DMS 273 (cell line): ENCODE results near the gene INTS13.
"Not testable (repeated sequence)": the region's sequence is repeated elsewhere in the genome, so short reads cannot be mapped to it uniquely, and the experiment has no call there.

Source experiments
- DNase-seq: peaks from one replicate; lab custom pipeline; 2025; ENCODE audit not compliant: unreplicated experiment; lab: John Stamatoyannopoulos, UW

INTS13 gene

GRCh38 chr12:26936559-26937442, 980 bp downstream of the INTS13 start:
- DNase-seq, result peak; percentile 19

GRCh38 chr12:26935636-26936378, 2.0 kb downstream of the INTS13 start:
- DNase-seq, result no peak

GRCh38 chr12:26929590-26929989, 8.2 kb downstream of the INTS13 start:
- no peak for DNase-seq

- DNase-seq, result no peak
Observed at GRCh38 chr12:26928661-26929060, 9.1 kb downstream of the INTS13 start.

GRCh38 chr12:26921886-26922285, 15.9 kb downstream of the INTS13 start:
- DNase-seq, result no peak

GRCh38 chr12:26919216-26919555, 18.6 kb downstream of the INTS13 start:
- DNase-seq, result no peak

- DNase-seq, result no peak
Observed at GRCh38 chr12:26918321-26919215, 19.2 kb downstream of the INTS13 start.

GRCh38 chr12:26906704-26907103, 31.1 kb downstream of the INTS13 start:
- DNase-seq, result peak; percentile 80

- DNase-seq, result peak; percentile 4
Observed at GRCh38 chr12:26906024-26906423, 31.8 kb downstream of the INTS13 start.

- not testable (repeated sequence) for DNase-seq
Observed at GRCh38 chr12:26903396-26903795, 34.4 kb downstream of the INTS13 start.

GRCh38 chr12:26896913-26897312, 40.9 kb downstream of the INTS13 start:
- DNase-seq, result no peak

- no peak for DNase-seq
Observed at GRCh38 chr12:26895672-26896071, 42.1 kb downstream of the INTS13 start.

GRCh38 chr12:26891704-26892103, 46.1 kb downstream of the INTS13 start:
- DNase-seq, result no peak

- DNase-seq, result no peak
Observed at GRCh38 chr12:26890784-26891183, 47.0 kb downstream of the INTS13 start.

- DNase-seq, result peak; percentile 90
Observed at GRCh38 chr12:26884765-26885576, 52.8 kb downstream of the INTS13 start.

GRCh38 chr12:26880625-26881024, 57.2 kb downstream of the INTS13 start:
- DNase-seq, result no peak

GRCh38 chr12:26878661-26879119, 59.1 kb downstream of the INTS13 start:
- DNase-seq, result peak; percentile 93

- no peak for DNase-seq
Observed at GRCh38 chr12:26874501-26875296, 63.1 kb downstream of the INTS13 start.

GRCh38 chr12:26872625-26873024, 65.2 kb downstream of the INTS13 start:
- DNase-seq, result no peak
